Measurements from ENCODE around the gene WNT2.

Gene WNT2

DNA sequence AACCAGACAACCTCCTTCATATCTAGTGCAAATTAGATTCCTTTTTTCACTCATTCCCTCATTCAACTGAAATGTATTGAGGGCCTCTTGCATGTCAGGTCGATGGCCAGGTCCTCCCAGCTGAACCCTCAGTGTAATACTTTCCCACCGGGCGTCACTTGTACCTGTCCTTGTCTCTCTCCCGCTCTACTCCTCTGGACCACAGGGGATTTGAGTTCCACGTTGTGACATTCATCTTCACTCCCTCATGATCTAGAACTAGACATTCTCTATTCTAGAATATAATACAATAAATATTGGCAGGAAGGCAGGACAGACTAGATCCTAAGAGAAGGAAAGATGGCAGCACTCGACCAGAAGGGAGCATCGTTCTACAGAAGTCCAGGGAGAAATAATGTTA is 83.9 kb downstream of the WNT2 start:
- TF ChIP-seq, protein P1, sequence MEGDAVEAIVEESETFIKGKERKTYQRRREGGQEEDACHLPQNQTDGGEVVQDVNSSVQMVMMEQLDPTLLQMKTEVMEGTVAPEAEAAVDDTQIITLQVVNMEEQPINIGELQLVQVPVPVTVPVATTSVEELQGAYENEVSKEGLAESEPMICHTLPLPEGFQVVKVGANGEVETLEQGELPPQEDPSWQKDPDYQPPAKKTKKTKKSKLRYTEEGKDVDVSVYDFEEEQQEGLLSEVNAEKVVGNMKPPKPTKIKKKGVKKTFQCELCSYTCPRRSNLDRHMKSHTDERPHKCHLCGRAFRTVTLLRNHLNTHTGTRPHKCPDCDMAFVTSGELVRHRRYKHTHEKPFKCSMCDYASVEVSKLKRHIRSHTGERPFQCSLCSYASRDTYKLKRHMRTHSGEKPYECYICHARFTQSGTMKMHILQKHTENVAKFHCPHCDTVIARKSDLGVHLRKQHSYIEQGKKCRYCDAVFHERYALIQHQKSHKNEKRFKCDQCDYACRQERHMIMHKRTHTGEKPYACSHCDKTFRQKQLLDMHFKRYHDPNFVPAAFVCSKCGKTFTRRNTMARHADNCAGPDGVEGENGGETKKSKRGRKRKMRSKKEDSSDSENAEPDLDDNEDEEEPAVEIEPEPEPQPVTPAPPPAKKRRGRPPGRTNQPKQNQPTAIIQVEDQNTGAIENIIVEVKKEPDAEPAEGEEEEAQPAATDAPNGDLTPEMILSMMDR (IDR thresholded peaks at IDR 0.05), result no peak

DNA sequence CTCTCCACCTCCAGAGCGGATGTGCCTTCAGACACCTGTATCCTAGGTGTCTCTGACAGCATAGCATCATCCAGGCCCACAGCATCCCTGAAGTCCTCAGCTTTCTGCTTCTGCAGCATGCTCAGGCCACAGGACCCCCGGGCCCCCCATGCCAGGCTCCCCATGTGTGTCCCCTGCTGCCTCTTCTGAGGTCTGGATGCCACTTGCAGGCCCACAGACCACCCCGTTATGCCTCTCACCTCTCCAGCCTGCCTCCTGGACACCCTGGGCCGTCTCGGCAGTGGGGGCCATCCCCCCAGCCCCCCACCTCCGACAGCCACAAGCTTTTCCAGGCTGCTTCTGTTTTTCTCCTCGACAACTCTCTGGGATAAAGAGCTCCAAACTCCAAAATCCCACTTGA is 84.4 kb downstream of the WNT2 start:
- TF ChIP-seq, protein P1 (IDR thresholded peaks at IDR 0.05), result no peak

DNA sequence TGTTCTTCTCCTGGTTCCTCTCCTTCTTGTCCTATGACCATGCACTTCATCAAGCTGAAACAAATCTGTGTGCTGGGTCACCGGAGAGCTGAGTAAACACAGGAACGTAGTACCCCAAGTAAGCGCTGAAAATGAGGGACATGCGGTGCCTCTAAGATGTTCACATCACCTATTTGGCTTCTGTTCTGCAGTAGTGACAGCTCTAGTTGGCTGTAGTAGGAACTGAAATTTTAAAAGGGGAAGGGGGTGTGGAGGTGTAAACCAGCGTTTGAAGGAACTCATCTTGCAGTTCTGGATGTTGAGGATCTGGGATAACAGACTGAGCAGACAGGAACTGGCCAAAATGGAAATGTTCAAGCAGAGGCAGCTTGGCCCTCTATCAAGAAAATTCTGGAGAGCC is 85.2 kb downstream of the WNT2 start:
- TF ChIP-seq, protein P1 (IDR thresholded peaks at IDR 0.05), result no peak

DNA sequence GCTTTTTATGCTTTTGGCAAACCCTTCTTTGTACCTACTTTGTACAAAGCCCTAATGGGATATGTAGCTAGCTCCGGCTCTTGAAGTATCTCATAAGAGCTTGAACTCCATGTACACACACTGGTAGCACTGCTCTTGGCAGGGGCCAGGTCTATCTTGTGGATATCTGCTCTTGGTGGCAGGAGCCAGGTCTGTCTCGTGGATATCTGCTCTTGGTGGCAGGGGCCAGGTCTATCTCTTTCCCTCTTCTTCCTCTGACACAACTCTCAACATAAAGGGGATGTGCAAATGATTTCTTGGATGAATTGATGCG is 91.9 kb downstream of the WNT2 start:
- TF ChIP-seq, protein P1 (IDR thresholded peaks at IDR 0.05), result no peak

DNA sequence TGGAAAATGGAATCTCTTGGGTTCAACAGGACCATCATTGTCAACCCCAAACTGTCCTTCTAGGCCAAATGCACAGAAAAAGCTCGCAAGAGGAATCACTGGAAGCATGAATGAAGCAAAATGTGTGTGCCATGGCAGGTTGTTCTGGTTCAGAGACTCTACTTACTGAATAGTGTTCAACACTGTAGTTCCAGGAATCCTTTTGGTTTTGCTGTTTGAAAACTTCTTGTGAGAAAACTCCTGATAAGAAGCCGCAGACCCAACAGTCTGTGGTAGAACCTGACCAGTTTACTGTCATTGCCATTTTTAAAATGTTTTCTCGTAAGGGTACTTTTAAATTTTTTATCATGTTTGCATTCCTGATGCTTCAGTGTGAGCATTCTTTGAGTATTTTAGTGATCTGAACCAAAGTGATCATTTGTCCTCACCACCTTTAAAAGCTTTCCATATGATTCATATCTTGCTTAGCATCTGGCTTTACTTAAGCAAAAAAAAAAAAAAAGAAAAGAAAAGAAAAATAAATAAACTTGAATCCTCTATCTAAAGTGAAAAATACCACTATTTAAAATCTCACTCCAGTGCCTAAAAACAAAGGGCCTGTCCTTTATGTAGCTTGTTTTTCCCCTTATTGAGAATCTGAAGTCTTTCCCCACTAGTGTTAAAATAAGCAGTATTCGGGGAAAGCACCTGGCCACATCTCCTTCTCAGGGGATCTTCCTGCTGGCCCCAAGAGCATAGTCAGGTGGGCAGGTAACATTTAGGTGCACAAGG is 92.4 kb downstream of the WNT2 start:
- TF ChIP-seq, protein P1 (IDR thresholded peaks at IDR 0.05), result no peak

DNA sequence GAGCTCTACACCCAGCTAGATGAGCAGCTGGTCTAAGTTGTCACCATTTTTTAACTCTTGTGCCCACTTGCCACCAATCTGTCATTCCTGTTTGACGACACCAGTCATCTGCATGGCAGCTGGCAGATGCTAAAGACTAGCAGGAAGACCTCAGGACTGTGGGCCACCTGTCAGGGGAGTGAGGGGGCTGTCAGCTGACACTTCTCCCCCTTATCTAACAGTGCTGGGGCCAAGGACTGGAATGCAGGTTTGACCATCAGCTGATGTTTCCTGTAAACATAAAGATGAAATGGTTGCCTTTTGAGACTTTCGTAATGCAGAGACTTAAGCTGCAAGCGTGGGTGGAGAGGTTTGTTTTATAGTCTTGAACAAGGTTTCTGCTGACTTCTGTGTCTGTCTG is 93.5 kb downstream of the WNT2 start:
- TF ChIP-seq, protein P1 (IDR thresholded peaks at IDR 0.05), result no peak

DNA sequence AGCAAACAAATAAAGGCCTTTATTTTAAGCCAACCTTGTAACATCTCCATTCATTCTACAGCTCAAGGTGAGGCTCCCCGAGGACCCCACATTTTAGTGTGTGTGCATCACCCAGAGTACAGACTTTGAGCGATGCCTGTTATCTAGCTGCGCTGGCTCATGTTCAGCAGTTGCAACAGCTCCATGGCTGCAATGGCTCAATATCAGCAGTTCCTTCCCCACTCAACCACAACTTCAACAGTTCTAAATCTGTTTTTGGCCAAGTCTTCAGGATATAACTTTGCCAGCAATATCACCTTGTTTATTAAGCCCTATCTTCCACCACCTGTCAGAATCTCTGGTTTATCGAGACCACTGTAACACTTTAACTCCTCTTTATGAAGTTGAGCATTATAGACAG is 95.8 kb downstream of the WNT2 start:
- TF ChIP-seq, protein P1 (IDR thresholded peaks at IDR 0.05), result no peak

DNA sequence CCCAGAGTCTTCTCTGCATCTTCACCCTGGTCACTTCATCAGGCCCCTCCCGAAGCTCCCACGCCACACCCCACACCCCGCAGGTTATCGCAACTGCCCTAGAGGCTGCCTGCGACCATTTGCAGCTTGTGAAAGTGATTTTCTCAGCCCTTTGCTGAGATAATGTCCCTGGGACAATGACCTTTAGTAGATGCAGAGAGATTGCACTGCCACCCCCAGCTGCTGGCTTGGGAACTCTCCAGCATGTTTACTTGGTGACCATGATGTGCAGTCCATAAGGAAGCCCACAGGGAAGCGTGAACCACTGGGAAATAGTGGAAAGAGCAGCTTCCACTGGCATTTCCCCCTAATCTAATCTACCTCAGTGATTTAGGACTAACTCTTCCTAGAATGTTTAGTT is 97.3 kb downstream of the WNT2 start:
- TF ChIP-seq, protein P1 (IDR thresholded peaks at IDR 0.05), result no peak
